ENCODE results near the gene ZHX3. TPM values are rescaled to one million over a fixed set of nuclear protein-coding genes. Genes with fewer than 3 reads are reported as not detected.

Gene ZHX3
- total RNA-seq, 6 experiments from 2014 or later, result 17.6 to 47.4 (median 26.2) TPM

- Histone ChIP-seq H3K9me3 (no peaks in the 10 kb centered on the region), H3K4me1 (no peaks in the 10 kb centered on the region), H3K27ac (no peak overlapping the region), H3K4me3 (no peak overlapping the region), H3K27me3 (no peaks in the 10 kb centered on the region), H3K36me3 (peaks cover 0 to 24% (median 7%) of the 10 kb centered on the region in 4 donors)
- DNase-seq, result no peak
- TF ChIP-seq CTCF (IDR thresholded peaks at IDR 0.05), result no peak
- TF ChIP-seq POLR2A (IDR thresholded peaks at IDR 0.05), result no peak
- intact Hi-C loops (cut with DNase I), result no loop called here
- no peak for ATAC-seq
- 85% methylated on average over 2 of the region's 2 CpGs for WGBS (ENCODE audit: insufficient coverage, low coverage, low lambda C conversion rate, missing lambda C conversion rate)
Measured at GRCh38 chr20:41160686-41161085, 156.8 kb downstream of the ZHX3 start.

- TF ChIP-seq CTCF (IDR thresholded peaks at IDR 0.05), result no peak
- TF ChIP-seq POLR2A (IDR thresholded peaks at IDR 0.05), result no peak
- ATAC-seq (no peak), DNase-seq (no peak)
- Histone ChIP-seq H3K27me3 (no peaks in the 10 kb centered on the region), H3K9me3 (no peaks in the 10 kb centered on the region), H3K4me3 (no peak overlapping the region), H3K36me3 (peaks cover 0 to 14% (median 2%) of the 10 kb centered on the region in 4 donors), H3K4me1 (peaks cover 0 to 6% (median 0%) of the 10 kb centered on the region in 4 donors), H3K27ac (no peak overlapping the region)
- intact Hi-C loops (cut with DNase I), result no loop called here
- WGBS (ENCODE audit: insufficient coverage, low coverage, low lambda C conversion rate, missing lambda C conversion rate), result 92% methylated on average over 9 of the region's 10 CpGs
Measured at GRCh38 chr20:41159547-41159946, 158.0 kb downstream of the ZHX3 start.

- intact Hi-C loops (cut with DNase I), result no loop called here
- no peak for TF ChIP-seq CTCF (IDR thresholded peaks at IDR 0.05)
- no peak for TF ChIP-seq POLR2A (IDR thresholded peaks at IDR 0.05)
- DNase-seq (no peak), ATAC-seq (no peak)
- Histone ChIP-seq H3K27ac (no peak overlapping the region), H3K36me3 (peaks cover 0 to under 1% (median 0%) of the 10 kb centered on the region in 4 donors), H3K27me3 (no peaks in the 10 kb centered on the region), H3K4me1 (peaks cover 0 to 6% (median 0%) of the 10 kb centered on the region in 4 donors), H3K9me3 (no peaks in the 10 kb centered on the region), H3K4me3 (no peak overlapping the region)
- 74% methylated on average over 5 of the region's 6 CpGs for WGBS (ENCODE audit: insufficient coverage, low coverage, low lambda C conversion rate, missing lambda C conversion rate)
Measured at GRCh38 chr20:41158082-41158625, 159.4 kb downstream of the ZHX3 start.

- no CpG with 5 or more reads among the region's 7 CpGs for WGBS (ENCODE audit: insufficient coverage, low coverage, low lambda C conversion rate, missing lambda C conversion rate)
- H3K27me3 ChIP-seq, result no peaks in the 10 kb centered on the region
- H3K9me3 ChIP-seq, result no peaks in the 10 kb centered on the region
- DNase-seq, result no peak
- no peak overlapping the region for H3K27ac ChIP-seq
- TF ChIP-seq CTCF (IDR thresholded peaks at IDR 0.05) (no peak), POLR2A (IDR thresholded peaks at IDR 0.05) (no peak)
- intact Hi-C loops (cut with DNase I), result no loop called here
- H3K36me3 ChIP-seq, result no peaks in the 10 kb centered on the region
- no peak overlapping the region for H3K4me3 ChIP-seq
- ATAC-seq, result no peak
- H3K4me1 ChIP-seq, result peaks cover 0 to 6% (median 0%) of the 10 kb centered on the region in 4 donors
Measured at GRCh38 chr20:41155261-41155660, 162.3 kb downstream of the ZHX3 start.

Data from right lobe of liver (tissue), 6 donors.